Measurements from ENCODE around the gene MPPED2. TPM values are rescaled to one million over a fixed set of nuclear protein-coding genes. Genes with fewer than 3 reads are reported as not detected.

Gene MPPED2
- total RNA-seq, 1 donor from 2014 or later = 9.0 TPM

- no peak for DNase-seq
These were observed 103.1 kb downstream of the MPPED2 start for GRCh38 chr11:30483056-30483455.

DNA sequence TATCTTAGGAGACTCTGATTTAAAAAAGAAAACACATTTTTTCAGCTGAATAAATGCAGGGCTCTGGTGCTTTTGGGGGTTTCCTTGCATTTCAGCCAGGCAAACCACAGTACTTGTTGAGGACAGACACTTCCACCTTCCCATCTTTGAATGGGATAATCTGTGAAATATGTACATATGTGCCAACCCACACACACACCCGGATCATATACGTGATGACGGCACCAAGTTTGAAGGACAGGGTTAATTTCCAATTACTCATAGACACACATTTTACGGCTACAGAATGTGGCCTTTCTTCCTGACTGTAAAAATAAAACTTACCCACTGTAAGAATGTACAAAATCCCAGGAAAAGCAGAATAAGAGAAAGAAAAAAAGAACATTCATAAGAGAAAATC, 104.4 kb downstream of the MPPED2 start:
- no peak for DNase-seq

- DNase-seq = peak; percentile 48
These were observed 104.8 kb downstream of the MPPED2 start for GRCh38 chr11:30481330-30481729.

GRCh38 chr11:30479899-30480298, 106.3 kb downstream of the MPPED2 start:
- no peak for DNase-seq

DNA sequence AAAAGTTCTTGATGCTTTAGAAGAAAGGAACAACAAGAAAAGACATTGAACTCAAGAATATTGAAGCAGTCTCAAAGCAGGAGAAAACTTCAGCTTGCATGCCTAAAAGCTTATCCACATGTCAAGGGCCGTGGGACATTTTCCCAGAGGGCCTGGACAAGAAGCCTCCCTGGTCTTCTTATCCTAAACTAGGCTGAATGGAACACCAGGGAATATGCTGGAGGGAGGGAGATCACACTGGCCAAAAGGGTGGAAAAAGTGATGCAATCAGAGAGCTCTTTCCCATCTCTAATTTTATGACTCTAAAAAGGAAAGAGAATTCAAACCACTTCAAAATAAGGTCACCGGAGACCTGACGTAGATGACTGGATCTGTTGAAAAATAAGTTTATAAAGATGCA, 107.2 kb downstream of the MPPED2 start:
- no peak for DNase-seq

DNA sequence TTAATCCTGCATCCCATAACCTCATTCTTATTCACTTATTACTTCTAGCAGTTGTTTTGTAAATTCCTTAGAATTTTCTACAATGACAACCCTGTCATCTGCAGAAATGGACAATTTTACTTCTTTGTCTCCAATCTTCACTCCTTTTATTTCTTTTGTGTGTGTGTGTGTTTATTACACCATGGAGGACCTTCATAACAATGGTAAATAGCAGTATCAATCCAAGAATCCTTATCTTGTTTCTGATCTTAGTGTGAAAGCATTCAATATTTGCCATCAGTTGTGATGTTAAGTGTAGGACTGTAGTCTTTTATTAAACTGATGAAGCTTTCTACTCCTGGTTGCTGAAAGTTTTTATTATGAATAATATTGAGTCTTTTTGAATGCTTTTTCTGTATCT, 109.1 kb downstream of the MPPED2 start:
- no peak for DNase-seq

GRCh38 chr11:30474151-30474954, 111.8 kb downstream of the MPPED2 start:
- DNase-seq = no peak

DNA sequence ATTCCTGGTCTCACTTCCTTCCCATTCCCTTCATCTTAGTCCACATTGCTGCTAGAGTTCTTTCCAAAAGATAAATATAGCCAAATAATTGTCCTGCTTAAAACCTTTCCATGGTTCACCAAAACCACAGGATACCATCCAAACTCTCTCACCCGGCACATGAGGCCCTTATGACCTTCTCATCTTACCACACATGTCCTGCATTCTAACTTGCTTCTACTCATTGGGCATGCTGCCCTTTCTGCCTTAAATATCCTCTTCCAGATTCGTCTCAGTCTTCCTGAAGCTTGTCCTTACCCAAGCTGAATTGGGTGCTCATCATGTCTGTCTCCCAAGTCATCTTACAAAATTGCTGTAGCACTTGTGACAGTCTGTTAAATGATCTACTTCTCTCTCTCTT, 114.9 kb downstream of the MPPED2 start:
- no peak for DNase-seq

DNA sequence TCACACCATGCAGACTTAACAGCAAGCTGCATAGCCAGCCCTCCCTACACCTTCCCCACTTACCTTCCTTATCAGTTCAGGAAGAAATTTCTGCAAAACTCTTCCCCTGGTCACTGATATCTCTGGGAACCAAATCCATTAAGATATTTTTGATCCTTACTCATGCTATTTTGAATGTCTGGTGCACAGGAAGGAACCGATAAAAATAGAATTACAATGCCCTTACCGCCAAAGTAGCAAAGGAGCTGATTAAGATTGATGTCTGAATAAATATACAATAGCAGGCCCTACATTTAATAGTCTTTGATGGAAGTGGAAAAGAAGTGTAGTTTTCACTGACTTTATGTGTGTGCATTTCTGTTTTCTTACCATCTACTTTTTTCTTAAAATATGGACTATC, 117.3 kb downstream of the MPPED2 start:
- DNase-seq = no peak

DNA sequence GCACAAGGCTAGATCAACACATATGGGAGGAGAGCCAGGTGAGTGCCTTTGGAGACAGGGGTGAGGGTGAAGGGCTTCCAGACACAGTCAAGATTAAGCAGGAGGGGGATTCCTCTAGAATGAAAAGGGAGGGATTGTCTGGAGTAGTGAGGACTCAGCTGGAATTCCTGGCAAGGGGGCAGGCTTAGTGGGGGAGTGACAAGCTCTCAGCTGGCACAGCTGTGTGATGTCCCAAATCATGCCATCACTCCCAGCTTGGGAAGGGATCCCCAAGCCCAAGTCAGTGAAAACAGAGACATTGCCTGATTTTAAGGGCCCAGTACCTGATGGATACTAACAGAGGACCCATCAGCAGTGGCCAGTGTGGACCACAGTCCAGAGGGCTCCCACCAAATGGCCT, 119.0 kb downstream of the MPPED2 start:
- DNase-seq = no peak

DNA sequence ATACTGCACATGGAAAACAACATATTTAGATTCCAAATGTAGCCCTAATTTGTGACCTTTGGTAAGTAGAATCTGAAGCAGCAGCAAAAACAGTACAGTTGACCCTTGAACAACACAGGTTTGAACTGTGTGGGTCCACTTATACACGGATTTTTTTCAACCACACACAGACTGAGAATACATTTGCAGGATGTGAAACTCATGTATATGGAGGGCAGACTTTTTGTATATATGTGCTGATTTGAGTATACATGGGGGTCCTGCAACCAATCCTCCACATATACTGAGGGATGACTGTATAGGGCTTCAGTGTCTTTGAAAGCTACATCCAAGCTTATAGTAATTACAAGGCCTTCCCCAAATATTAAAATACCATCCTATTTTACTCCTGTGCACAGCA, 120.5 kb downstream of the MPPED2 start:
- no peak for DNase-seq

DNA sequence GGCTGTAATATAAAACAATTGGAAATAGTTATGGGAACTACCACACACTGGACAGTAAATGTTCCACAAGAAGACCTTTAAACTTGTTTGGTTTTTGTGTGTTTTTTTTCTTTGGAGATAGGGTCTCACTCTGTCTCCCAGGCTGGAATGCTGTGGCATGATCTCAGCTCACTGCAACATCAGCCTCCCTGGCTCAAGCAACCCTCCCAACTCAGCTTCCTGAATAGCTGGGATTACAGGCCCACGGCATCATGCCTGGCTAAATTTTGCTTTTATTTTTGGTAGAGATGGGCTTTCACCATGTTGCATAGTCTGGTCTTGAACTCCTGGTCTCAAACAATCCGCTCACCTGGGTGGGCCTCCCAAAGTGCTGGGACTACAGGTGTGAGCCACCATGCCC, 121.0 kb downstream of the MPPED2 start:
- DNase-seq = no peak

DNA sequence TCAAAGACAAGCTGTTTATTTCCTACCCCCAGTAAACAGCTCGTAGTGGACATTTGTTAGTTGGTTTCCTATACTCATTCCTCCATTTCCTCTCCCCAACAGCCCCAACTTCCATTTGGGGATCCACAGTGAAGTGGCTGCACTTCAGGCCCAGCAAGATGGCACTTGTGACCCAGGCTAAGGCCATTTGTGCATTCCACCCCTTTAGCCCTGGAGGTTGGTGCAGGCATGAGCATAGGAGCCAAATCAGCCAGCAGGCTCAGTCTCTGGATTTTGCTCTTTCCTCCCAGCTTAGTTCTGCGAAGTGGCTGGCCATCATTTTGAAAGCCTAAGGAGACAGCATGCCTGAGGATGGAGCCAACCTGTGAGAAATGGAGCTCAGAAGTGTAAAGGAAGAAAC, 122.9 kb downstream of the MPPED2 start:
- no peak for DNase-seq

DNA sequence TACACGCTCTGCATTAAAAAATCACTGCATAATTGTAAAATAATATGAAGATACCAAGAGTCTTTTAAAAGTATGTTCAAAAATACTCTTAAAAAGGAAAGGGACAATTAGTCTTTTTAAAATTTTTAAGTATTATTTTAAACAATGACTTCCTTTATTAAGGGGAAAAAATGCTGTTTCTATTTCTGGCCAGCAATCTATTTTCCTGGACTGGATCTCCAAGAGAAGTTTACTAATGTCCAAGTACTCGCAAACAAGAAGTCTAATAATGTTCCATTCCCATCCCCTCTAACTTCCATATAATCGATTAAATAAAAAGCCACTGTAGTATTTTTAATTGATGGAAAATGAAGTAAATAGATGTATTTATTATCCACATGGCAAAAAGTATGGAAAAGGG, 123.7 kb downstream of the MPPED2 start:
- DNase-seq = peak; percentile 30

GRCh38 chr11:30459821-30460220, 126.3 kb downstream of the MPPED2 start:
- no peak for DNase-seq

DNA sequence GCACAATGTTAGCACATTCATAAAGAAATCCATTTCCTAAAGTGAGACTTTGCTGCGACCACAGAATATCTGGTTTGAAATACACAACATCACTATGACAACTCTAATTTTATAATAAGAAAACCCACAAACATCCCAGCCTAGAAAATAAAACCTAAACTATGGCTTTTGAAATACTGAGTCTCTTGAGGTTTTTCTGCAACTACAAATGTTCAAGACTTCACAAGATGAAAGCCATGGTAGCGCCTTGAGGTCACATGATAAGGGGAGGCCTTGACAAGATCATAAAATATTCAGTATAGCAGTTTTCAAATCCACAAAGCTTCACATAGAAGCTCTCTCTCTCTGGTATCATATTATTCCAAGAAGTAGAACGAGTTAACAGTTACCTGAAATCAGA, 126.8 kb downstream of the MPPED2 start:
- no peak for DNase-seq

GRCh38 chr11:30458541-30458940, 127.6 kb downstream of the MPPED2 start:
- no peak for DNase-seq

- DNase-seq = no peak
These were observed 129.1 kb downstream of the MPPED2 start for GRCh38 chr11:30457087-30457486.

GRCh38 chr11:30455025-30455424, 131.1 kb downstream of the MPPED2 start:
- no peak for DNase-seq

DNA sequence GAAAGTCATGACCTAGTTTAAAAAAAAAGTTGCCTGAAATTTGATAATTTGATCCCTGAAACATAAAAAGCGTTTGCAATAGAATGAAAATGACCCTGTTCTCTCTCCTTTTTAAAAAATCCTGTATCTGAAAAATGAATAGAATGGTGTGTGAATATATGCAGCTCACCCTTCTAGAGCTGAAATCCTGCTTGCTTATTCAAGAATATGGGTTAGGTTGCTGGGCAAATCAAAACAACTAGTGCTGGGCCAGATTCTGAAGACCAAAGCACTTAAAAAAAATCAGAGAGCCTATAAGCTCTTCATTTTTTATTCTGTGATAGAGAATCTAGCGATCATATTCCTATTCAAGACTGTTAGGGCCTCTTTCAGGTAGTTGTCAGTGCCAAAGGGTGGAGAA, 131.6 kb downstream of the MPPED2 start:
- no peak for DNase-seq

DNA sequence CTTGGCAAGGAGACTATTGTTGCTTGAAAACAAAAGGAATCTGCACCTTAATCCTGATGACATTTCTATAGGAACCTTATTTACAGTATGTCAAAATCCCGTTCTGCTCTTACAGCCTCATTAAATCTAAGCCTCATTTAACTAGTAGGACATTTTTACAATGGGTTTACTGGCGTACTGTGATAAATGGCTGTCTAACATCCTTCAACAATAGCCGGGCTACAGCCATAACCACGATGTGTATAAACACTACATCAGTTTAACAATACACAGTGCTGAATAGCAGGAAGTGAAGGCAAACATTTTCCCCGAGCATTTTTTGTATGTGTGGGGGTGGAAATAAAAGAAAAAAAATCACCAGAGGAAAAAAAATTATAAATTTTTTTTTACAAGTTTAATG, 132.0 kb downstream of the MPPED2 start:
- DNase-seq = no peak

GRCh38 chr11:30453705-30454104, 132.4 kb downstream of the MPPED2 start:
- no peak for DNase-seq

DNA sequence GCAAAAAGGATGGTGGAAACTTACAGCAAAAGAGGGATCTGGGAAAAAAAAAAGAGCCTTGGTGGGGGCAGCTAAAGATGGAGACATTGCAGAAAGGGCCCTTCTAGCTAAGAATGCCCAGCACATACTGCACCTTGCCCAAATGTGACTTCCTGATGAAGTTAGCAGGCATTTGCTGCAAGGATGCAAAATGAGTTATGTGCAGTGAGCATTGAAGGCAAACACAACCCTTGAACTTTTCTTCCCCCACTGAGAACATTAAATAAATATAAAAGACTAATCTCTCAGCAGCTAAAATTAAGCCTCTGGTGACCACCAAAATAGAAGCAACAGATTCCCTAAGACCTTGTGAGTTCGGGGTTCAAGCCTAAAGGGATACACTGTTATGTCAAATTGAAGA, 133.3 kb downstream of the MPPED2 start:
- no peak for DNase-seq

GRCh38 chr11:30452114-30452513, 134.0 kb downstream of the MPPED2 start:
- DNase-seq = no peak

GRCh38 chr11:30451626-30452025, 134.5 kb downstream of the MPPED2 start:
- no peak for DNase-seq

Measured in skin of body (tissue), 2 donors.